IPS DF 6.9 (cell line): ENCODE results near the gene NANOS2.
A peak's percentile ranks its signal among the peaks of the same experiment; 100 is the strongest.

Source experiments
- DNase-seq: peaks from one replicate; pipeline ENCODE4 v3.0.0-alpha.2; 2013; ENCODE audit warnings: low read depth, low spot score
- H3K27ac ChIP-seq: one replicate; pipeline ENCODE4 v1.5.1; 2013; ENCODE audit warnings: low read length, control low read depth
- H3K27me3 ChIP-seq: 2 replicates; pipeline ENCODE4 v1.6.1; 2013; ENCODE audit warnings: mild to moderate bottlenecking, low read length; ENCODE audit not compliant: control insufficient read depth, insufficient read depth
- H3K36me3 ChIP-seq: 2 replicates; pipeline ENCODE4 v1.6.1; 2013; ENCODE audit warnings: low read length; ENCODE audit not compliant: control insufficient read depth, insufficient read depth
- H3K4me1 ChIP-seq: 2 replicates; pipeline ENCODE4 v1.6.1; 2013; ENCODE audit warnings: low read length; ENCODE audit not compliant: control insufficient read depth, insufficient read depth
- H3K4me3 ChIP-seq: 2 replicates; pipeline ENCODE4 v1.5.1; 2013; ENCODE audit warnings: mild to moderate bottlenecking, low read length
- H3K9me3 ChIP-seq: 2 replicates; pipeline ENCODE4 v1.6.1; 2013; ENCODE audit warnings: low read length, inconsistent platforms; ENCODE audit not compliant: control insufficient read depth, insufficient read depth
- WGBS: extraction: QIAGEN DNeasy Blood & Tissue Kit; methylation state at CpG from one replicate; pipeline ENCODE4 v1.1.7; 2013; ENCODE audit warnings: mixed read lengths, missing lambda C conversion rate; ENCODE audit not compliant: insufficient read length, insufficient coverage; 5-methylcytosine and 5-hydroxymethylcytosine counted together

Gene NANOS2

GRCh38 chr19:45883881-45884681 lies 30.5 kb downstream of the NANOS2 start:
- Histone ChIP-seq H3K27me3 (no peaks in the 10 kb centered on the region), H3K4me3 (no peak overlapping the region), H3K9me3 (no peaks in the 10 kb centered on the region), H3K27ac (no peak overlapping the region), H3K4me1 (peaks cover 13% of the 10 kb centered on the region), H3K36me3 (peaks cover 10% of the 10 kb centered on the region; the same call in 1 of the 2 replicates)
- DNase-seq, result no peak
- no CpG with 5 or more reads among the region's 57 CpGs for WGBS

- H3K4me3 ChIP-seq, result no peak overlapping the region
- peaks cover 13% of the 10 kb centered on the region for H3K4me1 ChIP-seq
- no peak for DNase-seq
- H3K27ac ChIP-seq, result no peak overlapping the region
- no peaks in the 10 kb centered on the region for H3K27me3 ChIP-seq
- WGBS, result no CpG with 5 or more reads among the region's 5 CpGs
- H3K9me3 ChIP-seq, result no peaks in the 10 kb centered on the region
- H3K36me3 ChIP-seq, result peaks cover 10% of the 10 kb centered on the region; the same call in 1 of the 2 replicates
These were observed 31.0 kb downstream of the NANOS2 start for GRCh38 chr19:45883586-45883880.

DNA sequence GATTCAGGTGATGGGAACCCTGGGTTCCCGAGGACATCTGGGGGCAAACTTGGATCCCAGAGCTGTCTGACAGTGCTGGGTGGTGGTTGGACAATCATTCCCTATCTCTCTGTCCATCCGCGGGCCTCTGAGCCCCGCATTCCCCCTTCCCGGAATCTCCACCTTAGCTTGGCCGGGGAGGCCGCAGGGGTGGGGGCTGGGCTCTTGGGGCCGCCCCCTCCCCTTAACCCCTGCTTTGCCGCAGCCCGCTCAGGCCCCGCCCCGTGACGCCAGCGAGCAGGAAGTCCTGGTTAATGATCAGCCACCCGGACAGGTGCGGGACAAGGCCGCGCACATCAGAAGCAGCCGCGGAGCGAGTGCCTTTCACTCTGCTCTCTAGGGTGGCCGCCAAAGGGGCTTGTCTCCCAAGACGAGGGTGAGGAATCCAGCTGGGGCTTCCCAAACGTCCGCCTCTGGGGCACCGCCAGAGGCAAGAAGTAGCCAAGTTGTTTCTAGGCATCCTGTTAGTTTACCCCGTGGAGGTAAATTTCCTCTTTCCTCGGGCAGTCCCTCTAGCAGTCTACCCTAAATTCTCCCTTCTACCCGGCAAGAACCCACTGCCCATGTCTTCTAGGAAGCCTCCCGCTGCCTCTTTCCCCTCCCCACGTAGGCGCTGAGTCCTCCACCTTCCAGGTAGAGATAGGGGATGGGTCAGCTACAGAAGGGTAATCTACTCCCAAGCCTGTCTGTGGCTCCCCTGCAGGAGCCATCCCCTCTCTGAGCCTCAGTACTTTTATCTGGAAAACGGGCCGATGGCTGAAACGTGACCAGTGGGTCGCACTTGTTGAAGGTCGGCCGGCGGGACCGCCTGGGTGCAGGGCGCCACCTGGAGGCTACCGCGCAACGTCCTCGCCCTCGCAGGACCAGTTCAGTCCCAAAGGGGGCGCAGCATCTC lies 31.7 kb downstream of the NANOS2 start:
- no peaks in the 10 kb centered on the region for H3K9me3 ChIP-seq
- peak; percentile 74 for DNase-seq
- H3K4me3 ChIP-seq, result peak overlapping the region; percentile 38; the same call in 1 of the 2 replicates
- no peaks in the 10 kb centered on the region for H3K27me3 ChIP-seq
- H3K27ac ChIP-seq, result no peak overlapping the region
- H3K4me1 ChIP-seq, result peaks cover 13% of the 10 kb centered on the region
- H3K36me3 ChIP-seq, result peaks cover 10% of the 10 kb centered on the region; the same call in 1 of the 2 replicates
- WGBS, result no CpG with 5 or more reads among the region's 47 CpGs

- Histone ChIP-seq H3K4me1 (peaks cover 13% of the 10 kb centered on the region), H3K4me3 (peak overlapping the region; percentile 3; the same call in 1 of the 2 replicates), H3K36me3 (peaks cover 10% of the 10 kb centered on the region; the same call in 1 of the 2 replicates), H3K9me3 (no peaks in the 10 kb centered on the region), H3K27ac (no peak overlapping the region), H3K27me3 (no peaks in the 10 kb centered on the region)
- no CpG with 5 or more reads among the region's 4 CpGs for WGBS
- DNase-seq, result no peak
These were observed 32.6 kb downstream of the NANOS2 start for GRCh38 chr19:45881909-45882528.

DNA sequence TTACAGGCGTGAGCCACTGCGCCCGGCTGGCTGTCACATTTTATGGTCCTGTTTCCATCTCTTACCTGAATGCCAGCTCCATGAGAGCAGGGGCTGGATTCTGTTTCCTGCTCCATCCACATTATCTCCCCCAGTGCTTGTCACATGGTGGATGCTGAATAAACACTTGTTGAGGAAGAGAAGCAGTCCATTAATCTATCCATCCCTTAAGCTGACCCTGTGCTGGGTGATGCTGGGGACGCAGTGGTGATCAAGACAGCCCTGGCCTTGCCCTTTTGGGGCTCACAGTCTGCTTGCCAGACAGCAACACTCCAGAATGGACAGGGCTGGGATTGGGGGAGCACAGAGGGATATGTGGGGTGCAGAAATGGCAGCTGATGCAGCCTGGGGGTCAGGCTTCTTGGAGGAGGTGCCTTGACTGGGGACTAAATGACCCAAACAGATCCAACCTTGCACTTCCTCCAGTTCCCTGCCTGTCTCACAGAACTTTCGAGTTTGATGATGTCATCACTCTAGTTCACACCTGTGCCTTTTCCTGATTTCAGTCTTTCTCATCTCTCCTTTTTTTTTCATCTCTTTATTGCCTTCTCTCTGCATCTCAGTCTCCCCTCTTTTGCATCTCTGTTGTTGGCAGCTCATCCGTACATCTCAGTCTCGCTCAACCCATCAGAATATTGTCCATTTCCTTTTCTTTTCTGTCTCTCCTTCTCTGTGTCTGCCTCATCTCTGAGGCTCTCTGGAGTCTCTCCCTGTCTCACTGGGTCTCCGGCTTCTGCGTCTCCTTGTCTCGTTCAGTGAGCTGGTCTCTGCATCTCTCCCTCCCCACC lies 33.3 kb downstream of the NANOS2 start:
- no peak for DNase-seq
- no CpG with 5 or more reads among the region's 10 CpGs for WGBS
- Histone ChIP-seq H3K36me3 (peaks cover 10% of the 10 kb centered on the region; the same call in 1 of the 2 replicates), H3K4me1 (peaks cover 13% of the 10 kb centered on the region), H3K4me3 (no peak overlapping the region), H3K9me3 (no peaks in the 10 kb centered on the region), H3K27ac (no peak overlapping the region), H3K27me3 (no peaks in the 10 kb centered on the region)

- no peaks in the 10 kb centered on the region for H3K9me3 ChIP-seq
- no peak overlapping the region for H3K27ac ChIP-seq
- WGBS, result no CpG with 5 or more reads among the region's 2 CpGs
- peaks cover 12% of the 10 kb centered on the region for H3K4me1 ChIP-seq
- no peaks in the 10 kb centered on the region for H3K27me3 ChIP-seq
- no peak overlapping the region for H3K4me3 ChIP-seq
- DNase-seq, result no peak
- peaks cover 9% of the 10 kb centered on the region; the same call in 1 of the 2 replicates for H3K36me3 ChIP-seq
These were observed 34.6 kb downstream of the NANOS2 start for GRCh38 chr19:45879971-45880370.

- no CpG with 5 or more reads among the region's 8 CpGs for WGBS
- H3K27ac ChIP-seq, result no peak overlapping the region
- DNase-seq, result no peak
- no peak overlapping the region for H3K4me3 ChIP-seq
- no peaks in the 10 kb centered on the region for H3K27me3 ChIP-seq
- peaks cover 6% of the 10 kb centered on the region; the same call in 1 of the 2 replicates for H3K4me1 ChIP-seq
- peaks cover under 1% of the 10 kb centered on the region; the same call in 1 of the 2 replicates for H3K36me3 ChIP-seq
- H3K9me3 ChIP-seq, result no peaks in the 10 kb centered on the region
These were observed 35.5 kb downstream of the NANOS2 start for GRCh38 chr19:45879055-45879454.

- no peaks in the 10 kb centered on the region for H3K27me3 ChIP-seq
- DNase-seq, result no peak
- peaks cover 7% of the 10 kb centered on the region; the same call in 1 of the 2 replicates for H3K4me1 ChIP-seq
- no peaks in the 10 kb centered on the region for H3K9me3 ChIP-seq
- no CpG with 5 or more reads among the region's 11 CpGs for WGBS
- H3K36me3 ChIP-seq, result no peaks in the 10 kb centered on the region
- H3K27ac ChIP-seq, result no peak overlapping the region
- no peak overlapping the region for H3K4me3 ChIP-seq
These were observed 36.4 kb downstream of the NANOS2 start for GRCh38 chr19:45878043-45878794.
